Spinal cord (tissue), 10 donors: ENCODE results near the gene PXMP4. TPM values are rescaled to one million over a fixed set of nuclear protein-coding genes. Genes with fewer than 3 reads are reported as not detected.

Source experiments
- DNase-seq, 6 donors: peaks; one replicate each; pipeline versions ENCODE4 v3.0.0 to v3.0.0-alpha.2; 2013 to 2015; ENCODE audit warnings: low spot score in 6 of 6, low read depth in 4 of 6
- H3K27ac ChIP-seq: one replicate; pipeline ENCODE4 v1.5.1; 2013; ENCODE audit warnings: low read depth, low read length, control low read depth
- H3K27me3 ChIP-seq: one replicate; pipeline ENCODE4 v1.6.1; 2013; ENCODE audit warnings: low read length; ENCODE audit not compliant: control insufficient read depth, insufficient read depth
- H3K36me3 ChIP-seq: one replicate; pipeline ENCODE4 v1.6.1; 2013; ENCODE audit warnings: low read length; ENCODE audit not compliant: control insufficient read depth, insufficient read depth
- H3K4me1 ChIP-seq: one replicate; pipeline ENCODE4 v1.6.1; 2013; ENCODE audit warnings: low read length; ENCODE audit not compliant: control insufficient read depth, insufficient read depth
- H3K4me3 ChIP-seq: one replicate; pipeline ENCODE4 v1.5.1; 2013; ENCODE audit warnings: low read depth, low read length, control low read depth
- H3K9me3 ChIP-seq: one replicate; pipeline ENCODE4 v1.6.1; 2013; ENCODE audit warnings: low read length; ENCODE audit not compliant: control insufficient read depth, insufficient read depth
- WGBS: methylation state at CpG from one replicate; pipeline ENCODE4 v1.1.5; 2013; ENCODE audit warnings: missing lambda C conversion rate; ENCODE audit not compliant: insufficient coverage; 5-methylcytosine and 5-hydroxymethylcytosine counted together
- polyA plus RNA-seq, 2 donors: library from polyadenylated mRNA; unstranded; fragments of 120-200 nt; gene quantifications; one replicate each; pipeline ENCODE4 v1.2.1, GENCODE V29; 2013; ENCODE audit not compliant: insufficient read length in 2 of 2
- total RNA-seq, 2 donors: library from RNA; depleted of rRNA in 1 of 2; stranded (reverse); fragments of 120-200 nt in 1 of 2; fragments of >200 nt in 1 of 2; gene quantifications; one replicate each; pipeline versions ENCODE4 v1.2.3 to v1.2.4, GENCODE V29; 2013 to 2014
- donor health status: healthy.

The PXMP4 gene
- total and polyA plus RNA-seq, 4 donors = 11.7 to 16.8 (median 14.2) TPM

- Histone ChIP-seq H3K4me3 (peak overlapping the region; percentile 57), H3K27me3 (no peaks in the 10 kb centered on the region), H3K9me3 (no peaks in the 10 kb centered on the region), H3K4me1 (peaks cover 55% of the 10 kb centered on the region), H3K27ac (no peak overlapping the region), H3K36me3 (peaks cover 43% of the 10 kb centered on the region)
- WGBS = 42% methylated on average over 13 of the region's 17 CpGs
- DNase-seq = peak in 1 of 6 donors; percentile 28
Observed at GRCh38 chr20:33672426-33673113, 47.5 kb downstream of the PXMP4 start.

DNA sequence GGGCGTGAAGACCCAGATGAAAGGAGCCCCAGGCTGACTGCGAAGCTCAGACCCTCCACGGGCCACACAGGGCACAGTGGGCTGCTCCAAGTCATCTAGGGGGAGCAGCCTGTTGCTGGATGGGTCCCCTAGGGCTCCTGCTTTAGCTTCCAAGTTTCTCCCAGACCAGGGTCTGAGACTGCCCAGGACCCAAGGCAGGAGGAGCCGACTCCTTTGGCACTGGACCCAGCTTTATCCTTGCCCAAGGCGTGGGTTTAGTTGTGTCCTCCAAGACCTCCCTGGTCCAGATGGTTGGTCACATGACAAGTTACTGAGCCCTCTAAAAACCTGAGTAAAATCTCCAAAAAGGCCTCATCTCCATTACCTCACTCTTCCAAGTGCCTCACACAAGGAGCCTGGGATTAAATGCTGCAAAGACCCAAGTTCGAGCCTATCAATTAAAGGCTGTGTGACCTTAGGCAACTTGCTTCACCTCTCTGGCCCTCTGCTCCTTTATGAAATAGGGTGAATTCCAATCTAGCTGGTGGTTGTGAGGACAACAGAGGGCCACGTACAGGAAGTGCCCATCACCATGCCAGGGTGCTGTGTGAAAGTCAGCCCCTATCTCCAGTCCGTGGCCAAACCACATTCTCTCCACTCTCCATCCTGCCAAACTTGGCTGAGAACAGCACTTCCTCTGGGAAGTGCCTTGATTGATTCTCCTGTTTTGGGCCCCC is 48.4 kb downstream of the PXMP4 start:
- DNase-seq = no peak
- no peak overlapping the region for H3K4me3 ChIP-seq
- peaks cover 60% of the 10 kb centered on the region for H3K4me1 ChIP-seq
- peaks cover 41% of the 10 kb centered on the region for H3K36me3 ChIP-seq
- no peaks in the 10 kb centered on the region for H3K27me3 ChIP-seq
- no peak overlapping the region for H3K27ac ChIP-seq
- WGBS = 72% methylated on average over 6 of the region's 8 CpGs
- no peaks in the 10 kb centered on the region for H3K9me3 ChIP-seq

DNA sequence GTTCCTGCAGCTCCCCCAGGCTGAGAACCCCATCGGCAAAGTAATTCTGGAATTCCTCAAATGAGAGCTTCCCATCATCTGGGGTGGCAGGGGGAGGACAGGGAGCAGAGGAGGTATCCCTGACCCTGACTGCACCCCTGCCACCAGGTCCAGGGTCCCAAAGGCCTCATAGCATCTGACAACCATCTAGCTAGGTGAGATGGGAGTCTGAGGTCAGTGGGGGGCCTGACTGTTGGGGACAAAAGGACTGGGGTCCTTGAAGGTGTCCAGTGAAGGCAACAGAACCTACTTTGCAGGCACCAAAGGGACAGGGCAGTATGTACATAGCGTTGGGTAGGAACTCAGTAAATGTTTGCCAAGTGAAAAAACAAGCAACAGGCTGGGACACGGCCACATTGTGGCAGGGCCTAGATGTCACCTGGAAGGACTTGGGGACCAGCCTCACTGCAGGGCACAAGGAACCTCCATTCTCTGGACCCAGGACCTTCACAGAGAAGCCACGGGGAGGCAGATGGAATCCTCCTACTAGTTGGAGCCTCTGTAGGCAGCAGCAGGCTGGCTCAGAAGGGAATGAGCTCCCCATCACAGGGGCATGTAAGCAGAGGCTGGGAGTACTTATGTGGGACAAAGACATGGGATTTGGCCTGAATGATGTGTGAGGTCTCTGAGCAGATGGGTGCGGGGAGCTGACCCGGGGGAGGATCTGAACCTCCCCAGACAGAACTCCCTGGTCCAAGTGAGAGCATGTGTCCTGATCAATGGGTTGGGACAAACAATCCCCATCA is 49.2 kb downstream of the PXMP4 start:
- no peak for DNase-seq
- Histone ChIP-seq H3K27ac (no peak overlapping the region), H3K36me3 (peaks cover 34% of the 10 kb centered on the region), H3K4me1 (peaks cover 64% of the 10 kb centered on the region), H3K9me3 (no peaks in the 10 kb centered on the region), H3K27me3 (no peaks in the 10 kb centered on the region), H3K4me3 (no peak overlapping the region)
- 91% methylated on average over 5 of the region's 6 CpGs for WGBS

GRCh38 chr20:33669873-33670640 is 50.1 kb downstream of the PXMP4 start:
- no peaks in the 10 kb centered on the region for H3K27me3 ChIP-seq
- 84% methylated on average over 13 of the region's 13 CpGs for WGBS
- peaks cover 57% of the 10 kb centered on the region for H3K4me1 ChIP-seq
- peaks cover 34% of the 10 kb centered on the region for H3K36me3 ChIP-seq
- H3K27ac ChIP-seq = no peak overlapping the region
- DNase-seq = no peak
- H3K9me3 ChIP-seq = no peaks in the 10 kb centered on the region
- no peak overlapping the region for H3K4me3 ChIP-seq

- H3K4me1 ChIP-seq = peaks cover 56% of the 10 kb centered on the region
- 78% methylated on average over 4 of the region's 5 CpGs for WGBS
- H3K27me3 ChIP-seq = no peaks in the 10 kb centered on the region
- peaks cover 34% of the 10 kb centered on the region for H3K36me3 ChIP-seq
- DNase-seq = no peak
- H3K4me3 ChIP-seq = no peak overlapping the region
- no peaks in the 10 kb centered on the region for H3K9me3 ChIP-seq
- no peak overlapping the region for H3K27ac ChIP-seq
Observed at GRCh38 chr20:33669224-33669623, 50.9 kb downstream of the PXMP4 start.

DNA sequence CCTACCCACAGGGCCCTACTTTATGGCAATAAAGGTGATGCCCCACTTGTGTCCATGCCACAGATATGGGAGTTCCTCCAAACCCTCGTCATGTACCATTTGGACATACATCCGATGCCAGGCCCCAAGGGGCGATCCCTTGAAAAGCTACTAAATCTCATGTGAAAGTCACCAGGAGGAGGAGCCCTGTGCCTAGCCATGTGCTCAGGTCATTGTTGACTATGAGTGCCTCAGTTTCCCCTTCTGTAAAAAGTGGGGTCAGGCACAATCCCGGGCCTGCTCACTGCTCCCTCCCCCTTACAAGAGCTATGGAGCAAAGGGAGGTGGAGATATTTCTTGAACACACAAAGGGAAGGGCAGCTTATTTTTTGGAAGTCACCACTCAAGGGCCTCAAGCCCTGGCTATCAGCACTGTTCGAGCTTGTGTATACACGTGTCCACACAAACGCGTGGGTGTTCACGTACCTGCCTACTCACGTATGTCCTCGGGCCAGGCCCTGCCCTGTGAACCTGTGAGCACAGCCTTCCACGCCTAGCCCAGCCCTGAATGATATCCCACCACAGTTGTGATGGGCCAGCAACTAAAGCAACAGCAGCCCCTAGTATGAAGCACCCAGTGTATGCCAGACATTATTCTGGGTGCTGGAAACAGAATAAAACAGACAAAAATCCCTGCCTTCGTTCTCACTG is 51.5 kb downstream of the PXMP4 start:
- WGBS = 91% methylated on average over 11 of the region's 13 CpGs
- Histone ChIP-seq H3K27me3 (no peaks in the 10 kb centered on the region), H3K9me3 (no peaks in the 10 kb centered on the region), H3K27ac (no peak overlapping the region), H3K4me3 (peak overlapping the region; percentile 36), H3K4me1 (peaks cover 57% of the 10 kb centered on the region), H3K36me3 (peaks cover 34% of the 10 kb centered on the region)
- no peak for DNase-seq

GRCh38 chr20:33667676-33668465 is 52.2 kb downstream of the PXMP4 start:
- Histone ChIP-seq H3K27me3 (no peaks in the 10 kb centered on the region), H3K4me3 (peak overlapping the region; percentile 36), H3K27ac (no peak overlapping the region), H3K4me1 (peaks cover 55% of the 10 kb centered on the region), H3K36me3 (peaks cover 34% of the 10 kb centered on the region), H3K9me3 (no peaks in the 10 kb centered on the region)
- DNase-seq = peak in 2 of 6 donors; percentile 87 to 90
- WGBS = 7% methylated on average over 46 of the region's 47 CpGs

GRCh38 chr20:33667245-33667675 is 52.9 kb downstream of the PXMP4 start:
- WGBS = 3% methylated on average over 55 of the region's 55 CpGs
- H3K4me3 ChIP-seq = peak overlapping the region; percentile 43
- H3K36me3 ChIP-seq = peaks cover 29% of the 10 kb centered on the region
- peak overlapping the region; percentile 80 for H3K27ac ChIP-seq
- no peaks in the 10 kb centered on the region for H3K27me3 ChIP-seq
- peaks cover 53% of the 10 kb centered on the region for H3K4me1 ChIP-seq
- H3K9me3 ChIP-seq = no peaks in the 10 kb centered on the region
- DNase-seq = peak in 2 of 6 donors; percentile 50 to 57
